IPS-20b (cell line): ENCODE results near the gene MGST3.
"Not testable (repeated sequence)": the region's sequence is repeated elsewhere in the genome, so short reads cannot be mapped to it uniquely, and the experiment has no call there.

Source experiments
- H3K27ac ChIP-seq: one replicate; pipeline ENCODE4 v1.5.1; 2013; ENCODE audit warnings: low read length
- H3K27me3 ChIP-seq: 2 replicates; pipeline ENCODE4 v1.6.1; 2013; ENCODE audit warnings: mild to moderate bottlenecking, low read length, inconsistent platforms; ENCODE audit not compliant: insufficient read depth
- H3K36me3 ChIP-seq: 2 replicates; pipeline ENCODE4 v1.6.1; 2013; ENCODE audit warnings: low read depth, mild to moderate bottlenecking, inconsistent platforms, low read length, moderate library complexity; ENCODE audit not compliant: insufficient read depth
- H3K4me1 ChIP-seq: 2 replicates; pipeline ENCODE4 v1.6.1; 2013; ENCODE audit warnings: mild to moderate bottlenecking, control low read depth, inconsistent platforms, low read length, moderate library complexity; ENCODE audit not compliant: insufficient read depth
- H3K4me3 ChIP-seq: 2 replicates; pipeline ENCODE4 v1.5.1; 2013; ENCODE audit warnings: mild to moderate bottlenecking, low read length, inconsistent platforms
- H3K9ac ChIP-seq: 2 replicates; pipeline ENCODE4 v1.6.1; 2013; ENCODE audit warnings: low read depth, mild to moderate bottlenecking, inconsistent platforms, low read length, moderate library complexity
- H3K9me3 ChIP-seq: 2 replicates; pipeline ENCODE4 v1.6.1; 2013; ENCODE audit warnings: mild to moderate bottlenecking, low read depth, low read length, inconsistent platforms; ENCODE audit not compliant: insufficient read depth

Gene MGST3

DNA sequence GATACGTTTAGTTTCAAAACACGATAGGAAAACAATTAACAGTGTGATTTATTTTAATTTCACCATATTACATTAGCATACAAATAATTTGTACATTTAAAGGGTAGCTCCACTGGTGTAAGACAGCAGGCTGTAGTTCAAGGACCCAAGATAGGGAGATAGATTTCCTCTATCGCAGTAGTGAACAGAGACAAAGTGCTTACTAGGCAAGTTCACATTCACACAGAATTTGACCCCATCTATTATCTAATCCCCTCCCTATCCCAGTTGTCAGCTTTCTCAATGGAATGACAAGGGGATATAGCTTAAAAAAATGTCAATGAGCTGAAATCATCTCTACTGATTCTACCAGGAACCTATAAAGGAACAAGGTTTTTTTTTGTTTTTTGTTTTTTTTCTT lies 31.2 kb downstream of the MGST3 start:
- H3K27ac ChIP-seq = no peak overlapping the region
- no peaks in the 10 kb centered on the region for H3K9me3 ChIP-seq
- H3K4me1 ChIP-seq = peaks cover 3% of the 10 kb centered on the region; the same call in 1 of the 2 replicates
- H3K36me3 ChIP-seq = peaks cover 67% of the 10 kb centered on the region
- no peak overlapping the region for H3K4me3 ChIP-seq
- no peak overlapping the region for H3K9ac ChIP-seq
- H3K27me3 ChIP-seq = no peaks in the 10 kb centered on the region

GRCh38 chr1:165666152-165666825 lies 35.3 kb downstream of the MGST3 start:
- Histone ChIP-seq H3K27me3 (no peaks in the 10 kb centered on the region), H3K9me3 (no peaks in the 10 kb centered on the region)

GRCh38 chr1:165668184-165668583 lies 37.1 kb downstream of the MGST3 start:
- no peak overlapping the region for H3K27ac ChIP-seq
- no peaks in the 10 kb centered on the region for H3K27me3 ChIP-seq
- peaks cover 81% of the 10 kb centered on the region for H3K36me3 ChIP-seq
- H3K4me3 ChIP-seq = no peak overlapping the region
- H3K9ac ChIP-seq = no peak overlapping the region
- no peaks in the 10 kb centered on the region for H3K9me3 ChIP-seq
- no peaks in the 10 kb centered on the region for H3K4me1 ChIP-seq

More at GRCh38 chr1:165666152-165666825, 35.3 kb downstream of the MGST3 start:
- Histone ChIP-seq H3K9ac (no peak overlapping the region), H3K4me3 (no peak overlapping the region), H3K36me3 (peaks cover 87% of the 10 kb centered on the region), H3K4me1 (no peaks in the 10 kb centered on the region), H3K27ac (no peak overlapping the region)

GRCh38 chr1:165671526-165671925 lies 40.5 kb downstream of the MGST3 start:
- H3K9me3 ChIP-seq = no peaks in the 10 kb centered on the region
- no peaks in the 10 kb centered on the region for H3K27me3 ChIP-seq
- H3K9ac ChIP-seq = no peak overlapping the region
- no peaks in the 10 kb centered on the region for H3K4me1 ChIP-seq
- no peak overlapping the region for H3K27ac ChIP-seq
- peaks cover 60% of the 10 kb centered on the region for H3K36me3 ChIP-seq
- no peak overlapping the region for H3K4me3 ChIP-seq

GRCh38 chr1:165674599-165674998 lies 43.6 kb downstream of the MGST3 start:
- Histone ChIP-seq H3K9me3 (no peaks in the 10 kb centered on the region), H3K27ac (no peak overlapping the region), H3K4me3 (no peak overlapping the region), H3K9ac (no peak overlapping the region), H3K27me3 (no peaks in the 10 kb centered on the region), H3K4me1 (no peaks in the 10 kb centered on the region), H3K36me3 (peaks cover 53% of the 10 kb centered on the region)

DNA sequence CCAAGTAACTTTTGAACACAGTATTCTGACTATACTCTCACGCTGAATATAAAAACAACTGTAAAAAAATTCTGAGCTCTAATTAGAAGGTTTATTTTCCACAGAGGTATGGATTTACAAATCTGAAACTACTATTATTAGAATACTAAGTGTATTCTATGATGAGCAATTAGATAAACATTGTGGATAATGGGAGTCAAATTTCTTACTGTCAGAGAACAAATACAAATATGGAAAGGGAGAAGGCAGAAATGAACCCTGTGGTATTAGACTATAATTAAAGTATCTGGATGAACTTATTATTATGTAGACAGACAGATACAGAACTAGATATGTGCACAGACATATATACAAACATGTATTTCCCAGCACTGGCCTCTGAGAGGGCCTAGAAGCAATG lies 44.8 kb downstream of the MGST3 start:
- H3K27me3 ChIP-seq = no peaks in the 10 kb centered on the region
- H3K4me3 ChIP-seq = no peak overlapping the region
- H3K36me3 ChIP-seq = peaks cover 61% of the 10 kb centered on the region
- H3K9me3 ChIP-seq = no peaks in the 10 kb centered on the region
- no peaks in the 10 kb centered on the region for H3K4me1 ChIP-seq
- H3K27ac ChIP-seq = no peak overlapping the region
- H3K9ac ChIP-seq = no peak overlapping the region

- Histone ChIP-seq H3K4me3 (no peak overlapping the region), H3K27me3 (no peaks in the 10 kb centered on the region), H3K9me3 (no peaks in the 10 kb centered on the region), H3K9ac (no peak overlapping the region), H3K4me1 (no peaks in the 10 kb centered on the region), H3K27ac (no peak overlapping the region), H3K36me3 (peaks cover 72% of the 10 kb centered on the region)
Observed at GRCh38 chr1:165678509-165678908, 47.5 kb downstream of the MGST3 start.

- Histone ChIP-seq H3K4me1 (no peaks in the 10 kb centered on the region), H3K9ac (no peak overlapping the region), H3K27ac (no peak overlapping the region), H3K4me3 (no peak overlapping the region), H3K36me3 (peaks cover 72% of the 10 kb centered on the region), H3K27me3 (no peaks in the 10 kb centered on the region), H3K9me3 (no peaks in the 10 kb centered on the region)
Observed at GRCh38 chr1:165679282-165680036, 48.4 kb downstream of the MGST3 start.

- no peaks in the 10 kb centered on the region for H3K27me3 ChIP-seq
- H3K4me1 ChIP-seq = no peaks in the 10 kb centered on the region
- no peak overlapping the region for H3K4me3 ChIP-seq
- no peaks in the 10 kb centered on the region for H3K9me3 ChIP-seq
- no peak overlapping the region for H3K9ac ChIP-seq
- no peak overlapping the region for H3K27ac ChIP-seq
- H3K36me3 ChIP-seq = peaks cover 72% of the 10 kb centered on the region
Observed at GRCh38 chr1:165680303-165680702, 49.3 kb downstream of the MGST3 start.

DNA sequence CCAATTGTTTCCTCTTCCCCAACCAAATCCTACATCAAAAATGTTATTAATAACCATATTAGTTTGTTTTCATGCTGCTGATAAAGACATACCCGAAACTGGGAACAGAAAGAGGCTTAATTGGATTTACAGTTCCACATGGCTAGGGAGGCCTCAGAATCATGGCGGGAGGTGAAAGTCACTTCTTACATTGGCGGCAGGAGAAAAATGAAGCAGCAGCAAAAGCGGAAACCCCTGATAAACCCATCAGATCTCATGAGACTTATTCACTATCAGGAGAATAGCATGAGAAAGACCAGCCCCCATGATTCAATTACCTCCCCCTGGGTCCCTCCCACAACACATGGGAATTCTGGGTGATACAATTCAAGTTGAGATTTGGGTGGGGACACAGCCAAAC lies 49.7 kb downstream of the MGST3 start:
- not testable (repeated sequence) for H3K4me3 ChIP-seq, H3K27me3 ChIP-seq, H3K9ac ChIP-seq, H3K27ac ChIP-seq, H3K4me1 ChIP-seq, H3K9me3 ChIP-seq
- peaks cover 67% of the 10 kb centered on the region for H3K36me3 ChIP-seq

DNA sequence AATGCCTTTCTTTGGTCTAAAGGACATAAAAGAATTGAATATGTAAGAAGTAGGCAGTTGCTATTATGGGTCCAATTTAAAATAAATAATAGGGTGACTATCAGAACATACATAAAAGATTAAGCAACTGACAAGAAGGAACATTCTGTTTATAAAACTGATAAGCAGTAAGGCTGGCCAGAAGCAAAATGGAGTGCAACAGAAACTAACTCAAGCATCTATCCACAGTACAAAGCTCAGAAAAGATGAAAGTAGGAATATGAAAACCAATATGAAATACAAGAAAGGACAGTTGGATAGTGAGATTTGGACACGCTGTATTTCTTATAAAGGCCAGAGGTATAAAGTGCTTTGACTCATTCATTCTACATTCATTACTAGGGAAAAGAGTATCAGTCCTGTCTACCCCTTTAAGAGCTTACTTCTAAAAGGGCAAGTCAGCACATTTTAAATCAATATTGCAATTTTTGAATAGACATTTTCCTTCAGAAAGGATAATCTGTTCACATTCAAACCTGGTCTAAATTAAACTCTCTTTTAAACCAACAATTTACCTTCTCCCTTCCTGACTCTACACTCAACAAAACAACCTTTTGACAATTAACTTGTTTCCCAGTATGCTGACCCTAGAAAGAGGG lies 52.9 kb downstream of the MGST3 start:
- H3K27me3 ChIP-seq = no peaks in the 10 kb centered on the region
- H3K4me3 ChIP-seq = no peak overlapping the region
- no peak overlapping the region for H3K27ac ChIP-seq
- no peaks in the 10 kb centered on the region for H3K4me1 ChIP-seq
- H3K36me3 ChIP-seq = peaks cover 58% of the 10 kb centered on the region
- H3K9ac ChIP-seq = no peak overlapping the region
- no peaks in the 10 kb centered on the region; the same call in 1 of the 2 replicates for H3K9me3 ChIP-seq
